Ureter (tissue), 1 donor: ENCODE measurements around the gene CHRNB4. TPM values are rescaled to one million over a fixed set of nuclear protein-coding genes. Genes with fewer than 3 reads are reported as not detected.

Experiments used
- DNase-seq: peaks from one replicate; pipeline ENCODE4 v3.0.0-alpha.2; 2020; ENCODE audit warnings: low spot score
- total RNA-seq: library from RNA; stranded (reverse); gene quantifications from one replicate; pipeline ENCODE4 v1.2.4, GENCODE V29; 2023
- donor health status: DM: yes; HTN: yes; CAD: no.

CHRNB4 gene
- total RNA-seq, 1 donor from 2014 or later: 0.57 TPM

DNA sequence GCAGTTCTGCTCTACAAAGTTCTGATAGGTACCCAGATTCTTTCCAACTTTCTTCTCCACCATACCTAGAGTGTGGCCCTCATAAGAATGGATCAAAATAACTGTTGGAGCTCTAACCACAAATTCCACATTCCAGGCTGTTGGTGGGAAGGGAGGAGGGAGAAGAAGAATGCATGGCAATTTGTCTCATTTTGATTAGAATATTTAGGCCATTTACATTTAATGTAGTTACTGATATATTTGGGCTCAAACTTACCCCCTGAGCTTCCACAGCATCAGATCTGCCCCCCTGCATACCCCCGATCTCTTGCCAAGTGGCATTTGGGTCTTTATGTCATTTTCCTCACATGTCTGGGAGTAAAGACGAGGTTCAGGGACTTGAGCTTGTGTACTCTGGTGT is 7.7 kb downstream of the CHRNB4 start:
- no peak for DNase-seq

DNA sequence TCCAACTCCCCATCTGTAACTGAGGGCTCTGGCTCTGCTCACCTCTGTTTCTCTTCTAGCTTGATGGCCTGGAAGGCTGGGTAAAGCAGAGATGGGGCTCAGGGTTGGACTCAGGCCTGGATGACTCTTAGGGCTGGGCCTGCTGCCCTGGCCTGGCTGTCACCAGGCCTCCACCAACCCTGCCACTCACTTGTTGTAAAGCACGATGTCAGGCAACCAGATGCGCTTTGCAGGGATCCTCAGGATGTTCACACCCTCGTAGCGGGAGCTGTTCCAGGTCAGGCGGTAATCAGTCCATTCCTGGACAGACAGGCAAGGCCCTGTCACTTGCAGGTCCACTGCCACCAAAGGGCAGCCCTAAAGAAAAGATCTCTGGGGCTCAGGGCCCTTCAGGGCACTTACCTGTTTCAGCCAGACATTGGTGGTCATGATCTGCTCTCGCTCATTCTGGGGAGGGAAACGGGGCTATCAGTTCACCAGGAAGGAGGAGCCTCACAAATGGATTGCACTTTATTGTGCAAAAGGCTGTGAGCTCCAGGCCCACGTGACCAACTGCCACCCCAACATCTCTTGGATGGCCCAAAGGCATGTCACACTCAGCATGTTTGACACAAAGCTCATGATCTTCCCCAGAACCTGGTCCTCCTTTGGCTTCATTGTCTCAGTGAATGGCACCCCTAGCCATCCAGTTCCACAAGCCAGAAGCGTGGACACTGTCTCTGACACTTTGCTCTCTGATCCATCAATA is 9.9 kb downstream of the CHRNB4 start:
- no peak for DNase-seq

DNA sequence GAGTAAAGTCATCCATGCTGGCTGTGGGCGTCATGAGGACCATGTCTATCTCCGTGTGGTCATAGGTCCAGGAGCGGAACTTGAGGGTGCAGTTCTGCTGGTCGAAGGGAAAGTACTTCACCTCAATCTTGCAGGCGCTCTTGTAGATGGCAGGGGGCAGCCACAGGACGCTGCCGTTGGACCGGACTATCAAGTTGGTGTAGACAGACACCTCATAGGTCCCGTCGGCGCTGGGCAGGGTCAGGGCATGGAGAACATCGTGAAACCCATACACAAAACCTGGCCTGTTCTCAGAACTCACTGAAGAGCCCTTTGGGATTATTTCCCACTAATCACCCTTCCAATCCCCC is 11.3 kb downstream of the CHRNB4 start:
- DNase-seq: no peak

DNA sequence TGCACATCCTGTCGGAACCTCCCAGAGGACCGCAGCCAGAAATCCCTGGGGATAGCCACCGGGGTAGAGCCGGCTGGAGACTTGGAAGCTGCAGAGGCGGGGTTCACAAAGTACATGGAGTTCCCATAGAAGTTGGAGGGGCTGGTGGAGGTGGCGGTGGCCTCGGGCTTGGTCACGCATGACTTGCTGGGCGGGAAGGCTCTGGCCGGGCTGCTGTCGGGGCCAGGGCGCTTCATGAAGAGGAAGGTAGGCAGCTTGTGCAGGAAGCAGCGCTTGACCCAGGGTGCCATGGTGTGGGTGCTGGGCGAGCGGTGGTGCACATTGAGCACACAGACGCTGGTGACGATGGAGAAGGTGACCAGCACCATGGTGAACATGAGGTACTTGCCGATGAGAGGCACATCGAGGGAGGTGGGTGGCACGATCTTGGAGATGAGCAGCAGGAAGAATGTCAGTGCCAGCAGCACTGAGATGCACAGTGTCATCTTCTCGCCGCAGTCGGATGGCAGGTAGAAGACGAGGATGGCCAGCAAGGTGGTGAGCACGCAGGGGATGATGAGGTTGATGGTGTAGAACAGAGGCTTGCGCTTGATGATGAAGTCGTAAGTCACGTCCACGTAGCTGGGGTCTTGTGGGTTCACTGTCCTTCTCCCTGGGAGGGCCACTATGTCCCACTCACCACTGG is 11.8 kb downstream of the CHRNB4 start:
- DNase-seq: no peak

DNA sequence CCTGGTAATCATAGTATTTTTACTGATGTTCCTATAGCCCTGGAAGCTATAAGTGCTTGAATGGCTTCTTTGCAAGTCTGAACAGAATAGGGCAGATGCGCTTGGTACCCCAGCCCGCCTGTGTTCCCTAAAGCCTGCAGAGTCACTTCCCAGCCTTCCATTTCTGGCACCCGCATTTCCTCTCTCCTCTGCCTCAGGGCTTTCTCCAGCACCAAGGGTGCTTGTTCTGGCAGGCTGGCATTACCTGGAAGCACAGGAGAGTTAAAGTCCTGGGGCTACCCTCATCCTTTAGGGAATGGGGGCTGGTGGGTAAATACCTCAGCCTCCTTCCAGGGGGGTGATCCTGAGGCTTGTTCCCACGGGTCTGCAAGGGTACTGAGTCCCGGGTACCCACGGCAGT is 12.8 kb downstream of the CHRNB4 start:
- no peak for DNase-seq

- no peak for DNase-seq
Measured at GRCh38 chr15:78627348-78627747, 13.7 kb downstream of the CHRNB4 start.

- DNase-seq: no peak
Measured at GRCh38 chr15:78626381-78626995, 14.5 kb downstream of the CHRNB4 start.

GRCh38 chr15:78625606-78626280 is 15.3 kb downstream of the CHRNB4 start:
- DNase-seq: no peak

GRCh38 chr15:78624651-78625590 is 16.1 kb downstream of the CHRNB4 start:
- DNase-seq: no peak

DNA sequence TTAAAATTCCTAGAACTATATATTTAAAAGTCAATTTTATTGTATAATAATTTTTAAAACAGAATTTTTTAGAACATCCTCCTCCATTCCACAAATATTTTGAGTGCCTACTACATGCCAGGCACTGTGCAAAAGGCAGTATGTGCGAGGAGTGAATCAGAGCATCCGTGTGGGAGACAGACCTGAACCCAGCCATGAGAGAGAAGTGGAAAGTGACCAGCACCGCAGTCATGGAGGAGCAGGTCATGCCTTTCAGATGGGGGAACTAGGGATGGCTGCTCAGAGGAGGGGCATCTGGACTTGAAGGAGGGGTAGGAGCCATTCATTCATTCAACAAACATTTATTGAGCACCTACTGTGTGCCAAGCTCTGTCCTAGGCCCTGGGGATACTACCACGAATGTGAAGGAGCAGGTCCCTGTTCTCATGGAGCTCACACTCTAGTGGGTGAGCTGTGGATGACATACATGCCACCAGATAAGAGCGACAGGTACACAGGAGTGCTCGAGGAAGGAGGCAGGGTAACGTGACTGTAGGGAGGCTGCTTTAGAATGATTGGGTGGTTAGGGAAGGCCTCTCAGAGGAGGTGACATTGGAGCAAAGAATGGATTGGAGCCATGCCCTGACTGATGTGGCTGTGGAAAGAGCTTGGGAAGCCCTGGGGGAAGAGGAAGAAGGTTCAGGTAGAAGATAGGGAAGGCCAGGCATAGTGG is 17.1 kb downstream of the CHRNB4 start:
- DNase-seq: no peak

DNA sequence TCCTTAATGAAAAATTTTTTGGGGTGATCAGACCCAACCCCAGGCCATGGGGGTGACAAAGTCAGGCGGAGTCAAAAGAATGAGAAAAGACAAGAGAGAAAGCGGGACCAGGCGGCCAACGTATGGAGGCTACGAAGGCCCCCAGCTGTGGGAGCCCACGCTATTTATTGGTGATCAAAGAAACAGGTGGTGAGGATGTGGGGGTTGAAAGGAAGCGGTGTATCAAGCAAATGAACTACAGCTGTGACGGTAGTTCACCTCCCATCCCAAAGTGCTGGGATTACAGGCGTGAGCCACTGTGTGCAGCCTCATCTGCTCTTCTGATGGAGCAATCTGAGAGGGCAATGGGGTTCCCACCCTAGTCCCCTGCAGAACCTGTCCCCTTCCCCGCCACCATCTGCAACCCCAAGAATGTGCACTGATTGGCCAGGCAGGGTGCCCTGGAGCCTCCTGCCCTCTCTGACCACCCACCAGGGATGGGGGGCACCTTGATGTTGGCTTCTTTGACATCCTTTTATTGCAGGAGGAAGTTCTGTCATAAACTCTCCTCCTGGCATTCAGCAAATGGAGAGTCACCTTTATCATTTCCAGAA is 19.1 kb downstream of the CHRNB4 start:
- DNase-seq: no peak

GRCh38 chr15:78620527-78621421 is 20.2 kb downstream of the CHRNB4 start, which contains the start of gene CHRNA3:
TSS of gene CHRNA3 (minus strand) at chr15:78620996. CDS start at chr15:78620794, 202 bp downstream.
- DNase-seq: no peak

GRCh38 chr15:78620021-78620526 is 20.9 kb downstream of the CHRNB4 start:
- no peak for DNase-seq

- DNase-seq: no peak
Measured at GRCh38 chr15:78619022-78619950, 21.7 kb downstream of the CHRNB4 start.

GRCh38 chr15:78618490-78618934 is 22.5 kb downstream of the CHRNB4 start:
- peak; percentile 92 for DNase-seq

DNA sequence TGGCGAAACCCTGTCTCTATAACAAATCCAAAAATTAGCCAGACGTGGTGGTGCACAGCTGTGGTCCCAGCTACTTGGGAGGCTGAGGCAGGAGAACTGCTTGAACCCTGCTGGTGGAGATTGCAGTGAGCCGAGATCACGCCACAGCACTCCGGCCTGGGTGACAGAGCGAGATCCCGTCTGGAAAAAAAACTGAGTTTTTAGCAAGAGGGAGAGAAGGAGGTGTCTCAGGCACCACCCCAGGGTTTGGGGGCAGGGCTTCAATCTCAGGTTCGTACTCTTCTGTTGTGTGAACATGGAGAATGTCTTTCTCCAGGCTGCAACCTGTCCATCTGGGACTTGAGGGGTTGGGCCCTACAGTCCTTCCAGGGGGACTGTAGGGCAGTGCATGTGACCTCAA is 22.9 kb downstream of the CHRNB4 start:
- no peak for DNase-seq

DNA sequence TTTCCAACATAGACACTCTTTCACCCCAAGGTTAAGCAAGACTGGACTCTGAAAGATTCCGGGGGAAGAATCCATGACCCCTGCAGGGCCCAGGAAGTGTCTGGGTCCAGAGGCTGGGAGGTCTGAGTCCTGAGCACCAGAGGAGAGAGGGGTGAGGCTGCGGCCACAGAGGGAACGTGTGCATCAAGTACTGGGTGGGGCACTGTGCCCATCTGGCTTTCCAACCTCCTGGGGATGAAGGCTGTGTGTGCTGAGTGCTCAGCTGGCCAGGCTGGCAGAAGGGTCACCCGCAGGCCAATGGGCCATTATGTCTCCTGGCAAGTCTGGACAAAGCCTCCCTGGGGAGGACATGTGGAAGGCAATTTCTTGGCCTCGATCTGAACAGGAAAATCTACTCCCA is 23.5 kb downstream of the CHRNB4 start:
- no peak for DNase-seq

DNA sequence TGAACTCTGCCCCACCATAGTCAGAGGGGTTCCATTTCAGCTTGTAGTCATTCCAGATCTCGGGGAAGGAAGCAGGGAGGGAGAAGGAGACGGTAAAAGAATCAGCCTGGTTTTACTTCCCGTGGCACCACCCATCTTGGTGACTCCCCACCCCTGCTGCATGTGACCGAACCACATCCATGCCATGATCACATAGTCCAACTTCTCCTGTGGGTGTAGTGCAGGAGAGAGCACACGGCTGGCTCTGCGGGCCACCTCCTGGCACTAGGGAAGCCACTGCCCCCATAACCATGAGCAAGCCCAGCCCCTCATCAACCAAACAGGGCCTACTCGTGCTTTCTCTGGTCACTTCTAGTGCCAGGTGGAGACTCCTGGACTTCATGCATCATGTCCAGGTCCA is 23.9 kb downstream of the CHRNB4 start:
- no peak for DNase-seq
